AG04449 (cell line): ENCODE results near the gene C9orf153.
"Not testable (repeated sequence)": the region's sequence is repeated elsewhere in the genome, so short reads cannot be mapped to it uniquely, and the experiment has no call there.

Source experiments
- CTCF ChIA-PET: fragments of 350-600 bp; formaldehyde crosslinking; extraction: SDS; loops from one replicate; lab custom pipeline; 2021; ENCODE audit warnings: antibody characterized with exemption; lab: Yijun Ruan, JAX
- POLR2A ChIA-PET: fragments of 400-600, 350-600 bp; formaldehyde crosslinking; extraction: SDS; loops from one replicate; lab custom pipeline; 2020; ENCODE audit warnings: antibody characterized with exemption, inconsistent platforms; lab: Yijun Ruan, JAX
- DNase-seq: peaks from one replicate; pipeline ENCODE4 v3.0.0-alpha.2; 2010; ENCODE audit warnings: low read depth, low spot score
- H3K4me3 ChIP-seq: 2 replicates; pipeline ENCODE4 v1.5.1; 2011; ENCODE audit warnings: low read depth, mild to moderate bottlenecking, control low read depth, low read length
- CTCF ChIP-seq: IDR thresholded peaks from one replicate; pipeline ENCODE4 v1.5.1; 2011; ENCODE audit warnings: mild to moderate bottlenecking, moderate library complexity, low read length, control low read depth, inconsistent platforms; ENCODE audit not compliant: insufficient read depth; ENCODE audit errors: missing control alignments

Gene C9orf153

GRCh38 chr9:86200599-86201162 lies 58.8 kb downstream of the C9orf153 start:
- no peak for TF ChIP-seq CTCF
- ChIA-PET CTCF (interaction anchor here (0.7 to 5.2 kb wide), 8 partner anchors 9 to 178 kb away, joined by 3 to 37 read pairs (median 5); partner anchors contain the start of gene ISCA1), POLR2A (no interaction called here)
- no peak overlapping the region for H3K4me3 ChIP-seq
- no peak for DNase-seq

DNA sequence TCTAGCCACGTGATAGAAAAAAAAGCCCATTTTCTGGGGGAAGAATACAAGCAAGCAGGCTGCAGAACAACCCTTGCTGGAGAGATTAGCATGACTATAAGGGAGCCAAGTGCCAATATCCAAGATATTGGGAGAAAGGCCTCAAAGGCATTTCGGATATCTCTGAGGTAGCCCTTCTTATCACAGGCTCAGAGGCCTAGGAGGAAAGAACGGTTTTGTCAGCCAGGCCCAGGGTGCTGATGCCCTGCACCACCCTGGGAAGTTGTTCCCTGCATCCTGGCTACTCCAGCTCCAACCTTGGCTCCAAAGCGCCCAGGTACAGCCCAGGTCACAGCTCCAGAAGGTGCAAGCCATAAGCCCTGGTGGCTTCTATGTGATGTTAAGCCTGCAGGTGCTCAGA lies 66.4 kb downstream of the C9orf153 start:
- no peak for TF ChIP-seq CTCF
- CTCF ChIA-PET, result interaction anchor here (2.4 kb wide), 1 partner anchor 9 kb away, joined by 12 read pairs; no protein-coding TSS in a partner anchor
- H3K4me3 ChIP-seq, result no peak overlapping the region
- no peak for DNase-seq
- POLR2A ChIA-PET, result no interaction called here

DNA sequence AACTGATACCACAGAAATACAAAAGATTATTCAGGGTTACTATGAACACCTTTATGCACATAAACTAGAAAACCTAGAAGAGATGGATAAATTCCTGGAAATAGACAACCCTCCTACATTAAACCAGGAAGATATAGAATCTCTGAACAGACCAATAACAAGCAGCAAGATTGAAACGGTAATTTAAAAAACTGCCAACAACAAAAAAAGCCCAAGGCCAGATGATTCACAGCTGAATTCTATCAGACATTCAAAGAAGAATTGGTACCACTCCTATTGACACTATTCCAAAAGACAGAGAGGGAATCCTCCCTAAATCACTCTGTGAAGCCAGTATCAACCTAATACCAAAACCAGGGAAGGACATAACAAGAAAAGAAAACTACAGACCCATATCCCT lies 68.8 kb downstream of the C9orf153 start:
- POLR2A ChIA-PET, H3K4me3 ChIP-seq, DNase-seq: not testable (repeated sequence)
- CTCF ChIA-PET, result interaction anchor here (1.4 to 1.8 kb wide), 2 partner anchors 10 to 11 kb away, joined by 5 to 7 read pairs; no protein-coding TSS in a partner anchor

GRCh38 chr9:86187121-86187520 lies 72.3 kb downstream of the C9orf153 start:
- DNase-seq, result no peak
- H3K4me3 ChIP-seq, result no peak overlapping the region
- CTCF ChIA-PET, result interaction anchor here (1.0 to 3.7 kb wide), 2 partner anchors 15 to 364 kb away, joined by 3 to 17 read pairs; no protein-coding TSS in a partner anchor
- POLR2A ChIA-PET, result no interaction called here
- no peak for TF ChIP-seq CTCF

DNA sequence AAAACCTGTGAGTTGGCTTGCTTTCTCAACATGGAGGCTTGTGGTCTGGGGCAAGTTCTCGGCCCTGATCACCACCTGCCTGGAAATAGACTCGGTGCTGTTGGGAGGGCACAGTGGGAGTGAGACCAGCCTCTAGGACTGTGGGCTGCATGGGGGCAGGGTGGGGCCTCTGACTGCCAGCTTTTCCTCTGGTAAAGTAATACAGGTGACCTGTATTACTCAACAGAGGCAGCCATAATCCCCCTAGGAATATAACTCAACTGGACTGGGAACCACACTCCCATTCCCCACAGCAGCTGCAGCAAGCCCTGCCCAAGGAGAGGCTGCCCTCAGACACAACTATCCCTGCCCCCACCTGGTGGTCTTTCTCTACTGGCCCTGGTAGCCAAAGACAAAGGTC lies 72.8 kb downstream of the C9orf153 start:
- no peak for TF ChIP-seq CTCF
- ChIA-PET POLR2A (no interaction called here), CTCF (interaction anchor here (3.7 kb wide), 1 partner anchor 15 kb away, joined by 17 read pairs; no protein-coding TSS in a partner anchor)
- H3K4me3 ChIP-seq, result no peak overlapping the region
- DNase-seq, result no peak

DNA sequence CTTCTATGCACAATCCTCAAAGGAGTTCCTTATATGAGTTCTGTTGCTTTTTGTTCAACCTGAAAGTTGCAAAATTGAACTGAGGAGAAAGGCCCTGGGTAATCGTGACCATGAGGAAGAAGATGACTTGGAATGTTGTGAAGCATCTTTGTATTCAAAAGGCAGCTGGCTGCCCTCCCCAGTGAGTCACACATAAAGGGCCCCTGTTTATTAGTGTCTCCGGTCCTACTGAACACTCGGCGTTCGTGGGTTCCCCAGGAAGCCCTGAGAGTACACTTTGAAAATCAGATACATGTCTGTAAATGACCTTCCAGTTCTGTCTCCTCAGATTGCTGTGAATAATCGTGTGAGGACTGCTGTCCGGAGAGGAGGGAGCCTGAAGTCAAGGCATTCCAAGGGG lies 73.6 kb downstream of the C9orf153 start:
- CTCF ChIA-PET, result no interaction called here
- no peak overlapping the region for H3K4me3 ChIP-seq
- DNase-seq, result no peak
- no peak for TF ChIP-seq CTCF
- POLR2A ChIA-PET, result no interaction called here

GRCh38 chr9:86184138-86184524 lies 75.3 kb downstream of the C9orf153 start:
- TF ChIP-seq CTCF, result no peak
- no peak overlapping the region for H3K4me3 ChIP-seq
- DNase-seq, result no peak
- POLR2A ChIA-PET, result no interaction called here
- CTCF ChIA-PET, result interaction anchor here (1.4 kb wide), 1 partner anchor 14 kb away, joined by 3 read pairs; no protein-coding TSS in a partner anchor
